HCEC 1CT (cell line): ENCODE data around the gene B3GNT7.
"Not testable (repeated sequence)": the region's sequence is repeated elsewhere in the genome, so short reads cannot be mapped to it uniquely, and the experiment has no call there.

Experiments
- DNase-seq: peaks from one replicate; pipeline ENCODE4 v3.0.0-alpha.2; 2017

Gene B3GNT7

GRCh38 chr2:231386446-231386845, 9.1 kb upstream of the B3GNT7 start:
- peak; percentile 83 for DNase-seq

- peak; percentile 38 for DNase-seq
Observed at GRCh38 chr2:231387904-231388724, 7.4 kb upstream of the B3GNT7 start.

GRCh38 chr2:231388725-231389346, 6.7 kb upstream of the B3GNT7 start:
- no peak for DNase-seq

- no peak for DNase-seq
Observed at GRCh38 chr2:231390667-231391066, 4.8 kb upstream of the B3GNT7 start.

- no peak for DNase-seq
Observed at GRCh38 chr2:231391981-231392380, 3.5 kb upstream of the B3GNT7 start.

- no peak for DNase-seq
Observed at GRCh38 chr2:231392431-231393148, 2.9 kb upstream of the B3GNT7 start.

GRCh38 chr2:231393149-231394131, 2.1 kb upstream of the B3GNT7 start:
- no peak for DNase-seq

GRCh38 chr2:231394211-231395141, 1.0 kb upstream of the B3GNT7 start:
- no peak for DNase-seq

- DNase-seq, result no peak
Observed at GRCh38 chr2:231396058-231396821, 730 bp downstream of the B3GNT7 start.

- DNase-seq, result no peak
Observed at GRCh38 chr2:231397011-231397927, 1.8 kb downstream of the B3GNT7 start.

- DNase-seq, result no peak
Observed at GRCh38 chr2:231397928-231398294, 2.4 kb downstream of the B3GNT7 start.

- no peak for DNase-seq
Observed at GRCh38 chr2:231398585-231398984, 3.1 kb downstream of the B3GNT7 start.

GRCh38 chr2:231399046-231399852, 3.7 kb downstream of the B3GNT7 start:
- DNase-seq, result no peak

- DNase-seq, result no peak
Observed at GRCh38 chr2:231399853-231400680, 4.6 kb downstream of the B3GNT7 start.

GRCh38 chr2:231400681-231401080, 5.2 kb downstream of the B3GNT7 start:
- not testable (repeated sequence) for DNase-seq

GRCh38 chr2:231401101-231401500, 5.6 kb downstream of the B3GNT7 start:
- DNase-seq, result not testable (repeated sequence)

- not testable (repeated sequence) for DNase-seq
Observed at GRCh38 chr2:231403421-231404182, 8.1 kb downstream of the B3GNT7 start.
